Suprapubic skin (tissue), 4 donors: ENCODE data around the gene TBPL1.

Experiments used
- CTCF ChIP-seq, 2 donors: fragments of 200-600 bp in 1 of 2; fragments of 450-650 bp in 1 of 2; sonication (generic) in 1 of 2; IDR thresholded peaks; one replicate each; pipeline ENCODE4 v1.5.1; 2016 to 2019; ENCODE audit warnings: antibody characterized with exemption in 2 of 2, mild to moderate bottlenecking in 1 of 2, moderate library complexity in 1 of 2
- EP300 ChIP-seq: sonication (generic); formaldehyde crosslinking; IDR thresholded peaks from one replicate; pipeline ENCODE4 v1.6.1; 2017; ENCODE audit warnings: antibody characterized with exemption
- POLR2A ChIP-seq, 2 donors: fragments of 450-650 bp; IDR thresholded peaks; one replicate each; pipeline ENCODE4 v1.6.1; 2017; ENCODE audit warnings: antibody characterized with exemption in 2 of 2, mild to moderate bottlenecking in 2 of 2, moderate library complexity in 2 of 2
- POLR2AphosphoS5 ChIP-seq, 3 donors: sonication (generic); formaldehyde crosslinking; IDR thresholded peaks; one replicate each; pipeline ENCODE4 v1.6.1; 2017; ENCODE audit warnings: antibody characterized with exemption in 3 of 3

DNA sequence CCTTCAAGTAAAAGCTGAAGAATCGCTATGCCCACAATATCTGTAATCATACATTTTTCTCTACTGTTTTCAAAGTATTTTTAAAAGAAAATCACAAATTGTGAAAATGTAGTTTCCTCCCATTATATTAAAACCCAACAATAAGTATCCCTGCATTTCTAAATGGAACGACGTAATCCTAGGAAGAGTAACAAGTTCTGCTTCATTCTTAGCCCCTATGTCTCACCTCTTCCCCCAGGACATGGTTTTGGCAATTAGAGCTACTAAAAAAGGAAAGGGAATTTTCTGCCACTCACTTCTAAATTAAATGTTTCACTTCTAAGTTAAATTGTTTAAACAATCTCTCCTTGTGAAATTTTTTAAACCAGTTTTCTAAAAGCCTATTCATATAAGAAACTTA is 47.4 kb downstream of the TBPL1 start:
- no peak for TF ChIP-seq EP300
- no peak for TF ChIP-seq CTCF (IDR thresholded peaks at IDR 0.05)
- no peak for TF ChIP-seq POLR2AphosphoS5 (IDR thresholded peaks at IDR 0.05)
- TF ChIP-seq POLR2A (IDR thresholded peaks at IDR 0.05), result no peak
